GM18870 (cell line): Measurements from ENCODE around the gene PLEKHD1.

Source experiments
- ATAC-seq: cut with Tn5 transposase; IDR thresholded peaks from one replicate; pipeline ENCODE4 v1.9.1; 2021; ENCODE audit warnings: moderate library complexity; ENCODE audit not compliant: unreplicated experiment

PLEKHD1 gene

DNA sequence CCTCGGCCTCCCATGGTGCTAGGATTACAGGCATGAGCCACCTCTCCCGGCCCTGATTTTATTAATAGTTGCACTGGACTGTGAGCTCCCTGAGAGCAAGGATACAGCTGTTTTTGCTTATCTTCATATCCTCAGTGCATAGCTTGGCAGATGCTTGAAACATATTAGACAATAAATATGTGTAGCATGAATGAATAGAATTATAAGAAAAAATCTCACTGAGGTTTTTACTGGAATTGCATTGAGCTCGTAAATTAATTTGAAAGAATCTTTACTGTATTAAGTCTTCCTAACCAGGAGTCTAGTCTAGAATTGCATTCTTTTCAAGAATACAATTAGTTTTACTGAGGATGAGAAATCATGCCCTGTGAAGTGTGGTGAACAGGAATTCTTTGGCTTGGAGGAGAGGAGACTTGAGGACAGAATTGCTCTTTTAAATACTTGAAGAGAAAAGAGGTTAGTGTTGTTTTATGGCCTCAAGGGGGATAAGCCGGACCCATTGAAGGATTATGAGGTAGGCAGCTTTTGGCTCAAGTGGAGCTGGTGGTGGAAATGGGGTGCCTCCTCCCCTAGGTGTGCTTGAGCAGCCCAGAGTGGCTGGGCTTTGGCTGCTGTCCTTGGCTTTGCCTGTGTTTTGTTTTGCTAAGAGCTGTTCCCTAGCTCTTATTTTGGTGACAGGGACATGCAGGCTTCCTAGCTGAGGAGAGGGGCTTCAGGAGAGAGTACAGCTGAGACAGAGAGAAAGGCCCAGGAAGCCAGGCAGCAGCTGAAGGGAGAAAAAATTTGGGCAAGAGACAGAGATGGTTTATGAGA, 34.0 kb downstream of the PLEKHD1 start:
- ATAC-seq, result no peak

- no peak for ATAC-seq
Measured at GRCh38 chr14:69519204-69520100, 34.9 kb downstream of the PLEKHD1 start.

DNA sequence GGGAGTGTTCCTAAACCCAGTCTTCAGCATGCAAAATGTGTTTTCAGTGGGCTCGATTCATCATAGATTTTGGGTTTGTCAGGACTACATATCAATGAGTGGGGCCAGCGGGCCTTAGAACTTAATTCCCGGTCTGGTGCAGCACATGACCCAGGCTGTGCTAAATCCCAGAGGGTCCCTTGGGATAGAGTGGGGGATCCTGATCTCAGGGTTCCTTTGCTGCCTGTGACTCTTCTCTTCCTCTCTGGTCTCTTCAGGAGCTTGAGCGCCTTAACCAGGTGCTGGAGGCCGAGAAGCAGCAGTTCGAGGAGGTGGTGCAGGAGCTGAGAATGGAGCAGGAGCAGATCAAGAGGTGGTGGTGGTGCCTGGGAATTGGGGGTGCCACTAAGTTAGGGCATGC, 37.5 kb downstream of the PLEKHD1 start:
- ATAC-seq, result no peak

DNA sequence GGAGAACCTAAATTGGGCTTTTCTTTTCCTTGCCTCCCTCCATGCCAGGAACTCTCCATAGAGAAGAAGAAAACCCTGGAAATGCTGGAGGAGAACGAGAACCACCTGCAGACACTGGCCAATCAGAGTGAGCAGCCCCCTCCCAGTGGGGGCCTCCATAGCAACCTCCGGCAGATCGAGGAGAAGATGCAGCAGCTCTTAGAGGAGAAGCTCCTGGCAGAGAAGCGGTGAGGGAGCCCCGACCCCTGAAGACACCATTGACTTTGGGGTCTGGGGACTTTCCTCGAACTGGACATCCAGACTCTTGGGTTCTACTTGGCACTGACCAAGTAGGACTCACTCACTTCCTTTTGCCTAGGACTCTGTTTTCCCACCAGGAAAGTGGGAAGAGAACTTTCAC, 41.4 kb downstream of the PLEKHD1 start:
- no peak for ATAC-seq

GRCh38 chr14:69527635-69528034, 43.1 kb downstream of the PLEKHD1 start:
- no peak for ATAC-seq

- no peak for ATAC-seq
Measured at GRCh38 chr14:69528143-69528542, 43.6 kb downstream of the PLEKHD1 start.

- ATAC-seq, result no peak
Measured at GRCh38 chr14:69528930-69529329, 44.4 kb downstream of the PLEKHD1 start.

DNA sequence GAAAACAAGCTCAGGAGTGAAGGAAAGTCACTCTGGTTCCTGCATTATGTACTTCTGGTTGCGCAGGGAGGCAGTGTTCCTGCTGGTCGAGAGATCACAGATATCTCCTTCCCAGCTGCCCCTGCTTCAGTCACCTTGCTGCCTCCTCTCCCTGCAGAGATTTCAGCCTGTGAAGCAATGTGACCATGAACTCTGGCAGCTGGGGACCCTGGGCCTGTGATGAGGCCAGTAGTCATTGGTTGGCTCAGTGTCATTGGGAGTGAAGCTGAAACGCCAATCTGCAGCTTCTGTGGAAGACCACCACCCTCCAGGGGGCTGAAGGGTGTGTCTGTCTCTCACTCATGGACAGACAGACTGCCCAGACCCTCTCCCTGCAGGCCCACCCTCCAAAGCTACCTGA, 45.0 kb downstream of the PLEKHD1 start:
- ATAC-seq, result no peak

- no peak for ATAC-seq
Measured at GRCh38 chr14:69530095-69530494, 45.6 kb downstream of the PLEKHD1 start.

DNA sequence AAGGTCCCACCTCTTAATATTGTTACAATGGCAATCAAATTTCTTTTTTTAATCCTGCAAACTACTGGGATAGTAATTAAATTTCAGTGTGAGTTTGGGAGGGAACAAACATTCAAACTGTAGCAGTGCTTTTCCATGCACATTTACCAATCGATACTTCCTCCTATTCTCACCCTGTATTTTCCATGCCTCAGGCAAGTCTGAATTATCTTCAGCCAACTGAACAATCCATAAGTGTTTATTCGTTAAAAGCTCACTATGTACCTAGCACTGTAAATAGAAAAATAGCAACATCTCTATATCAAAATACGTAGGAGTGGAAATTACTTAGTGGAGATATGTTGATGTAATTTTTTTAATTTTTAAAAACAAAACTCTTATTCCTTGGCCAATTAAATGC, 46.6 kb downstream of the PLEKHD1 start:
- no peak for ATAC-seq

DNA sequence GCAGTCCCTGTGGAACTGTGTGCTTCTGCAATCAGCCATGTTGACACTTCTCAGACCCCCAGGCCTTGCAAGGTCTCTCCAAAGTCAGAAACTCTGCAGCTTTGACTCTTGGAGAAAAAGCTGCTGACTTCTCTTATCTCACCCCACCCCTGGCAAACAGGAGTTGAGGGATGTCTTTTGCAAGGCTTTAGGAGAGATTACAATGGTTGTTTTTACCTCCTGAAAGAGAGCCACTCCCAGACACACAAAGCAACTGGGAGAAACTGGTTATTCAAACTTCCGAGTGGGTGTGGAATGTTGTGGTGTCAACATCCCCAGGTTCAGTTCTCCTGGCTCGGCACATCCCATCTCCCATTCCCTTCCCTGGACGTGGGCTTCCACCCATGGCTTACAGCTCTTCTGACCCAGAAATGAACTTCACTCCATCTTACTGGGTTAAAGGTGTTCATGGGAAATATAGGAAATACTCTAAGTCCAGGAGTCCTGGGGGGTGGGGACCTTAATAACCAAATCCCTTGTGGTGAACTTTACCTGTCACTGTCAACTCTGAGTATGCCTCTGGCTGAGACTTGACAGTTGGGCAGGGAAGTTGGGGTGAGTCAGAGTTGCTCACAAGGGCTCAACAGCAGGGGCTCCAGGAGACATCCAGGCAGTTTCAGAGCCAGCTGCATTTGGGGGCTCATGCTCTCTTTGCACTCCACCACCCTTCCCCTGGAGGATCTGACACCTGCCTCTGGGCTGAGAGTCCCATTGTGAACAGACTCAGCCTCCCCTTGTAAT, 48.2 kb downstream of the PLEKHD1 start:
- no peak for ATAC-seq

DNA sequence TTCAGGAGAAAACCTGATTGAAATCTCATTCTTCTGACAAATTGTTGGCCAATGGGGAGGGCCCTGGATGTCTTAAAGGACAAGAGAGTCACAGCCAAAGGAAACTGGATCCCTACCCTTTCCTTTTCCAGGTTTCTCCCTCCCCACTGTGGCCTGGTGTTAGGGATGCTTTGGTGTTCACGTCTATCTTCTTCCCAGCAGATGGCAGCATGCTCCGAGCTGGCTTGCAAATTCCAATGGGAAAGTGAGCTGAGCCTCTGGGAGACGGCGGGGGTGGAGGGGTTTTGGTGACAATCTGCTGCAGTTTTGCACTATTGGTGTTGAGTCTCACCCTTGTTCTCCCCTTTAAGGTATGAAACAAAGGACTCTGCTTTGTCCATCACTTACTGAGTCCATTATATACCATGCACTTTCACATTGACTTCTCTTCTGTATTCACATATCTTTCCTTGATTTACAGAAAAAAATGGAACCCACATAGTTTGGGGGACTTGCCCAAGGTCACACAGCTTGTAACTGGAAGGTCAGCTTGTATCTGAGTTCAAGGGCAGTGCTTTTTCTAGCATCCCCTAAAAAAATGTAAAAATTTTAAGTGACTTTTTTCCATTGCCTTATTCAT, 50.8 kb downstream of the PLEKHD1 start:
- ATAC-seq, result no peak

GRCh38 chr14:69536971-69537370, 52.4 kb downstream of the PLEKHD1 start:
- ATAC-seq, result no peak

GRCh38 chr14:69537900-69538299, 53.4 kb downstream of the PLEKHD1 start:
- no peak for ATAC-seq

DNA sequence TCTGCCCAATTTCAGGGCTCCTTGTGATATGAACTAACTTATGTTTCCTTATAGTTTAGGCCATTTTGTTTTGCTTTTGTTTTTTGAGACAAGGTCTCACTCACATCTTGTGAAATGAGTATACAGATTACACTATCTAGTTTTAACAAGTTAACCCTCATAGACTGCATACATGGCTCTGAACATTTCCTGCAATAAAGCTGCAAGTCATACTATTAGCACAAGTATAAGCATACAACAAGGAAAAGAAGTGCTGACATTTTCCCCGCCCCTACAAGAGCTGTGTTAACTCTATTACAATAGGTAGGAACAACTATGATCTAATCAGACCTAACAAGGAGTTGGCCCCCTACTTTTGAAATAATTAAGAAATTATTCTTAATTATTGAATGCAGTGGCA, 54.2 kb downstream of the PLEKHD1 start:
- no peak for ATAC-seq

- no peak for ATAC-seq
Measured at GRCh38 chr14:69539631-69540410, 55.3 kb downstream of the PLEKHD1 start.

GRCh38 chr14:69540654-69541335, 56.3 kb downstream of the PLEKHD1 start:
- no peak for ATAC-seq

GRCh38 chr14:69542311-69542710, 57.8 kb downstream of the PLEKHD1 start:
- no peak for ATAC-seq

- no peak for ATAC-seq
Measured at GRCh38 chr14:69543341-69544115, 59.0 kb downstream of the PLEKHD1 start.
